Activated CD4-positive, alpha-beta memory T cell treated with anti-CD3 and anti-CD28 coated beads for 36 hours (primary cell): ENCODE data around the gene AKAP1. TPM values are rescaled to one million over a fixed set of nuclear protein-coding genes. Genes with fewer than 3 reads are reported as not detected.
"Not testable (repeated sequence)": the region's sequence is repeated elsewhere in the genome, so short reads cannot be mapped to it uniquely, and the experiment has no call there.

Source experiments
- CTCF ChIA-PET: fragments of 350-600 bp; sonication (Branson Sonifier 250); formaldehyde crosslinking; loops from one replicate; lab custom pipeline; 2021; ENCODE audit warnings: antibody characterized with exemption, inconsistent platforms; lab: Charles Lee
- POLR2A ChIA-PET: fragments of 350-600 bp; sonication (Branson Sonifier 250); formaldehyde crosslinking; loops from one replicate; lab custom pipeline; 2021; ENCODE audit warnings: antibody characterized with exemption; lab: Charles Lee
- DNase-seq: peaks from one replicate; pipeline ENCODE4 v3.0.0-alpha.2; 2020
- H3K27ac Mint-ChIP-seq: one replicate; pipeline ENCODE4 v1.8.0; 2021; ENCODE audit warnings: mixed read lengths
- H3K27me3 Mint-ChIP-seq: one replicate; pipeline ENCODE4 v1.8.0; 2021; ENCODE audit warnings: mixed read lengths
- H3K36me3 Mint-ChIP-seq: one replicate; pipeline ENCODE4 v1.8.0; 2021; ENCODE audit warnings: mixed read lengths
- H3K4me1 Mint-ChIP-seq: one replicate; pipeline ENCODE4 v1.8.0; 2021; ENCODE audit warnings: low read depth, mixed read lengths
- H3K4me3 Mint-ChIP-seq: one replicate; pipeline ENCODE4 v1.8.0; 2021; ENCODE audit warnings: mild to moderate bottlenecking, mixed read lengths
- H3K9me3 Mint-ChIP-seq: one replicate; pipeline ENCODE4 v1.8.0; 2021; ENCODE audit warnings: mixed read lengths
- intact Hi-C: fragments of 100-400 bp; cut with micrococcal nuclease; formaldehyde crosslinking; loops from one replicate; pipeline ENCODE4 v1.15.1; 2023
- total RNA-seq, 2 experiments: library from RNA; stranded (reverse); gene quantifications; one replicate each; pipeline ENCODE4 v1.2.3, GENCODE V29; 2021

The AKAP1 gene
- total RNA-seq, 2 experiments from 2014 or later, result 24.5 to 30.8 TPM

DNA sequence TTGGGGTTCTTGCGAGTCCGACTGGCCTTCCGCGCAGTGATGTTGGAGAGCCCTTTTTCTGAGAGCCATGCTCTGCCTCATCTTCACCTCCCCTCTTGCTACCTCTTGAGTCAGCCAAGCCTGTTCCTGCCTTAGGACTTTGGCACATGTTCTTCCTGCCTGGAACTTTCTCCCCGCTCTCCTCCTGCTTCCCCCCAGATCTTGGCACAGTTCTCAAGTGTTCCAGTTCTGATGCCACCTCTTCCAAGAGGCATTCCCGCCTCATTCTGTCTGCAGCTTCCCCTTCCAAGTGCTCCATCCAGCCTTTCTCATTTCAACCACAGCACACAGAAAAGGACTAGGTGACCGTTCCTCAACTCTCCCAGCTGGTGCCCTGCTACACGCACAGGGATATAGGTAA is 7.7 kb downstream of the AKAP1 start:
- no peaks in the 10 kb centered on the region for H3K27me3 Mint-ChIP-seq
- H3K4me1 Mint-ChIP-seq, result peaks cover 15% of the 10 kb centered on the region
- H3K36me3 Mint-ChIP-seq, result no peaks in the 10 kb centered on the region
- intact Hi-C loops, result no loop called here
- POLR2A ChIA-PET, result no interaction called here
- no peaks in the 10 kb centered on the region for H3K9me3 Mint-ChIP-seq
- DNase-seq, result no peak
- no peak overlapping the region for H3K27ac Mint-ChIP-seq
- CTCF ChIA-PET, result no interaction called here
- H3K4me3 Mint-ChIP-seq, result no peak overlapping the region

GRCh38 chr17:57096472-57097202 is 11.6 kb downstream of the AKAP1 start:
- intact Hi-C loops, result no loop called here
- CTCF ChIA-PET, result no interaction called here
- H3K4me1 Mint-ChIP-seq, result peaks cover 7% of the 10 kb centered on the region
- H3K27me3 Mint-ChIP-seq, result no peaks in the 10 kb centered on the region
- H3K9me3 Mint-ChIP-seq, result no peaks in the 10 kb centered on the region
- no peak for DNase-seq
- POLR2A ChIA-PET, result no interaction called here
- H3K27ac Mint-ChIP-seq, result no peak overlapping the region
- no peak overlapping the region for H3K4me3 Mint-ChIP-seq
- H3K36me3 Mint-ChIP-seq, result no peaks in the 10 kb centered on the region

- peaks cover 9% of the 10 kb centered on the region for H3K4me1 Mint-ChIP-seq
- ChIA-PET POLR2A (interaction anchor here (1.0 kb wide), 1 partner anchor 13 kb away, joined by 4 read pairs; the partner anchor contains the start of gene AKAP1), CTCF (no interaction called here)
- H3K9me3 Mint-ChIP-seq, result no peaks in the 10 kb centered on the region
- H3K27me3 Mint-ChIP-seq, result no peaks in the 10 kb centered on the region
- no peak overlapping the region for H3K4me3 Mint-ChIP-seq
- no peak for DNase-seq
- intact Hi-C loops, result no loop called here
- H3K36me3 Mint-ChIP-seq, result no peaks in the 10 kb centered on the region
- no peak overlapping the region for H3K27ac Mint-ChIP-seq
Measured at GRCh38 chr17:57097832-57098421, 12.9 kb downstream of the AKAP1 start.

- Mint-ChIP-seq H3K27me3 (no peaks in the 10 kb centered on the region), H3K4me1 (peaks cover 7% of the 10 kb centered on the region), H3K9me3 (no peaks in the 10 kb centered on the region), H3K4me3 (no peak overlapping the region), H3K27ac (no peak overlapping the region), H3K36me3 (no peaks in the 10 kb centered on the region)
- POLR2A ChIA-PET, result no interaction called here
- CTCF ChIA-PET, result no interaction called here
- intact Hi-C loops, result no loop called here
- no peak for DNase-seq
Measured at GRCh38 chr17:57099165-57099564, 14.1 kb downstream of the AKAP1 start.

DNA sequence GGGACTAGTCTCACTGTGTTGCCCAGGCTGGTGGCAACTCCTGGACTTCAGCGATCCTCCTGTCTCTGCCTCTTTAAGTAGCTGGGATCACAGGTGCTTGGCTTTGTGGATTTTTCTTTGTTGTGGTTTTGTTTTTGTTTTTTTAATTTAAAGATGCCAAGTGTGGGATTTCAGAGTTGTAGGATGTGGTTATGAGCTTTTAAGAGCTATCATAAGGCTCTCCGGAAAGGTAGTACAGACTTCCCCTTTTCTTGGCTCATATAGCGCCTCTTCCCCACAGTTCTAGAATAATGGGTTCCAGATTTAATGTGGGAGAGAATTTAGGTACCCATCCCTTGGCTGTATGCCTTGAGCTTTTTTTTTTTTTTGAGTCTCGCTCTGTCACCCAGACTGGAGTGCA is 17.1 kb downstream of the AKAP1 start:
- Mint-ChIP-seq H3K36me3 (peaks cover 3% of the 10 kb centered on the region), H3K4me1 (peaks cover 7% of the 10 kb centered on the region), H3K27ac (no peak overlapping the region), H3K27me3 (no peaks in the 10 kb centered on the region), H3K9me3 (no peaks in the 10 kb centered on the region), H3K4me3 (no peak overlapping the region)
- intact Hi-C loops, result no loop called here
- no peak for DNase-seq
- CTCF ChIA-PET, result interaction anchor here (0.6 to 0.7 kb wide), 2 partner anchors 13 to 17 kb away, joined by 3 read pairs; no protein-coding TSS in a partner anchor
- POLR2A ChIA-PET, result interaction anchor here (0.6 kb wide), 1 partner anchor 39 kb away, joined by 5 read pairs; no protein-coding TSS in a partner anchor

GRCh38 chr17:57102660-57103059 is 17.6 kb downstream of the AKAP1 start:
- H3K36me3 Mint-ChIP-seq, H3K4me3 Mint-ChIP-seq, intact Hi-C loops, H3K27me3 Mint-ChIP-seq, H3K4me1 Mint-ChIP-seq, H3K9me3 Mint-ChIP-seq, DNase-seq, H3K27ac Mint-ChIP-seq: not testable (repeated sequence)
- ChIA-PET POLR2A (interaction anchor here (0.6 kb wide), 1 partner anchor 40 kb away, joined by 5 read pairs; no protein-coding TSS in a partner anchor), CTCF (interaction anchor here (0.6 to 0.7 kb wide), 2 partner anchors 13 to 17 kb away, joined by 3 read pairs; no protein-coding TSS in a partner anchor)

DNA sequence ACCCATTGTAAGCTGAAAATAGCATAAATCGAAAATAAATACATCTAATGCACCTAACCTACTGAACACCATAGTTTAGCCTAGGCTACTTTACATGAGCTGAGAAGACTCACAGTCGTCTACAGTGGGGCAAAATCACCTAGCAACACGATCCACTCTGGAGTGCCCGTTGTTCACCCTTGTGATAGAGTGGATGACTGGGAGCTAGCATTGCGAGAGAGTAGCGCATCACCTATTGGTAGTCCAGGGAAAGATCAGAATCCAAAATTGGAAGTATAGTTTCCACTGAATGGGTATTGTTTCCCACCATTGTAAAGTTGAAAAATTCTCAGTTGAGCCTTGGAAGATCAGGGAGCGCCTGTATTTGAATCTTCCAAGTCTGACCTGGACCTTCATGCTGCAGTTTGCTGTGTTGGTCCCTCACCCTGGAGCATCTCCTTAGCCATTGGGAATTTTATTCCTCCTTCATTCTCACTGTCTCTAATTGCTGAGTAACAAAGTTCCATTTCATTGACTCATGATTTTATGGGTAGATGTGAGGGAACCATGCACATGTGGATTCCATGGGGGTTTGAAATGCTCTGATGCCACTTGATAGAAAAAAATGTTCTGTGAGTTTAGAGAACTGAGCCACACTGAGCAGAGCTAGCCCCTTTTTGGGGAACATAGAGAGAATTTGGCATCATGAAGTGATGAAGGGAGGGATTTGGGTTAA is 19.6 kb downstream of the AKAP1 start:
- no peak for DNase-seq
- H3K4me3 Mint-ChIP-seq, result no peak overlapping the region
- H3K27me3 Mint-ChIP-seq, result no peaks in the 10 kb centered on the region
- H3K27ac Mint-ChIP-seq, result no peak overlapping the region
- H3K36me3 Mint-ChIP-seq, result peaks cover 3% of the 10 kb centered on the region
- ChIA-PET CTCF (interaction anchor here (0.6 kb wide), 1 partner anchor 94 kb away, joined by 4 read pairs; no protein-coding TSS in a partner anchor), POLR2A (no interaction called here)
- H3K4me1 Mint-ChIP-seq, result peaks cover 7% of the 10 kb centered on the region
- intact Hi-C loops, result no loop called here
- no peaks in the 10 kb centered on the region for H3K9me3 Mint-ChIP-seq

GRCh38 chr17:57105591-57105990 is 20.5 kb downstream of the AKAP1 start:
- CTCF ChIA-PET, result interaction anchor here (1.5 kb wide), 1 partner anchor 24 kb away, joined by 4 read pairs; no protein-coding TSS in a partner anchor
- intact Hi-C loops, result no loop called here
- no peak overlapping the region for H3K4me3 Mint-ChIP-seq
- no peak overlapping the region for H3K27ac Mint-ChIP-seq
- peaks cover 7% of the 10 kb centered on the region for H3K4me1 Mint-ChIP-seq
- no peaks in the 10 kb centered on the region for H3K27me3 Mint-ChIP-seq
- no peak for DNase-seq
- peaks cover 3% of the 10 kb centered on the region for H3K36me3 Mint-ChIP-seq
- H3K9me3 Mint-ChIP-seq, result no peaks in the 10 kb centered on the region
- POLR2A ChIA-PET, result no interaction called here

- Mint-ChIP-seq H3K27ac (no peak overlapping the region), H3K4me3 (no peak overlapping the region), H3K9me3 (no peaks in the 10 kb centered on the region), H3K4me1 (peaks cover 7% of the 10 kb centered on the region), H3K36me3 (peaks cover 3% of the 10 kb centered on the region), H3K27me3 (no peaks in the 10 kb centered on the region)
- CTCF ChIA-PET, result interaction anchor here (1.5 kb wide), 2 partner anchors 20 to 23 kb away, joined by 3 to 4 read pairs; no protein-coding TSS in a partner anchor
- POLR2A ChIA-PET, result no interaction called here
- DNase-seq, result no peak
- intact Hi-C loops, result no loop called here
Measured at GRCh38 chr17:57106107-57106835, 21.2 kb downstream of the AKAP1 start.

DNA sequence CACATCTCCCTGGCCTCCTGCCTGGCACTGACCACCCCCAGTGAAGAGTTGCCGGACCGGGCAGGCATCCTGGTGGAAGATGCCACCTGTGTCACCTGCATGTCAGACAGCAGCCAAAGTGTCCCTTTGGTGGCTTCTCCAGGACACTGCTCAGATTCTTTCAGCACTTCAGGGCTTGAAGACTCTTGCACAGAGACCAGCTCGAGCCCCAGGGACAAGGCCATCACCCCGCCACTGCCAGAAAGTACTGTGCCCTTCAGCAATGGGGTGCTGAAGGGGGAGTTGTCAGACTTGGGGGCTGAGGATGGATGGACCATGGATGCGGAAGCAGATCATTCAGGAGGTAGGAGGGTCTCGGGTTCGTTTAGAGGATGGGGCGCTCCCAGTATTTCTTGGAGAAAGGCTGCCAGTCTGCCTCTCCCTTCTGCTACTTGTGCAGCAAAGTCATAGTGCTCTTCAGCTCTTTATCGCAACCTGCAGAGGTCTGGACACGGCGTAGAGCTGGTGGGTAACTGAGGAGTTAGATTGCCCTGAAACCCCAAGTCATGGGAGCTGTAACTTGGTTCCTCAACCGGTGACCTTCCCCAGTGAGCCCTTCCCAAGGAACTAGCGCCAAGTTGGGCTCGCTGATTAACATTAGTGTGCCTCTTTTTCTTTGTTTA is 21.9 kb downstream of the AKAP1 start:
- intact Hi-C loops, result no loop called here
- Mint-ChIP-seq H3K27me3 (no peaks in the 10 kb centered on the region), H3K4me1 (peaks cover 2% of the 10 kb centered on the region), H3K27ac (no peak overlapping the region), H3K9me3 (no peaks in the 10 kb centered on the region), H3K4me3 (no peak overlapping the region), H3K36me3 (peaks cover 3% of the 10 kb centered on the region)
- ChIA-PET POLR2A (no interaction called here), CTCF (interaction anchor here (1.5 kb wide), 2 partner anchors 21 to 23 kb away, joined by 3 to 4 read pairs; no protein-coding TSS in a partner anchor)
- no peak for DNase-seq

DNA sequence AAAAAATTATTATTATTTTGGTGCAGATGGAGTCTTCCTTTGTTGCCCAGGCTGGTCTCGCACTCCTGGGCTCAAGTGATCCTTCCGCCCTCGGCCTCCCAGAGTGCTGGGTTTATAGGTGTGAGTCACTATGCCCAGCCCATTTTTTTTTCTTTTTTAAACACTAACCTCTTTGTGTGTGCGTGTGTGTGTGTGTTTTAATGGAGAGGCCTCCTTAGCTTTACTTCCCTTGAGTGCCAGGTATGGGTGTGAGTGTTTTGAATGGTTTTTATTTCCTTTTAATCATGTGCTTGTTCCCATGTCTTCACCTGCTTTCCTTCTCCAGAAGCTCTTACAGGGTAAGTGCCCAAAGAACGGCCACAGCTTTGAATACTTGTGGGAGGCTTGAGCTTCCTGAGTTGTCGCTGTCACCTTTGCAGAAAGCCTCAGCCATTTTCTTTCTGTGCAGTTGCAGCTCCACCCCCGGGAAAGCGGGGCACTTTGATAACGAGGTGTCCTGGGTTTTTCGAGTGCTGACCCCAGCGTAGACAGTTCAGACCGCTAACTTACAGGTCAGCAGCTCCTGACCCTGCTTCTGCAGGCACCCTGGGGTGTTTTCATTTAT is 22.6 kb downstream of the AKAP1 start:
- Mint-ChIP-seq H3K9me3 (no peaks in the 10 kb centered on the region), H3K4me1 (no peaks in the 10 kb centered on the region), H3K27me3 (no peaks in the 10 kb centered on the region), H3K27ac (no peak overlapping the region), H3K36me3 (peaks cover 7% of the 10 kb centered on the region), H3K4me3 (no peak overlapping the region)
- POLR2A ChIA-PET, result no interaction called here
- DNase-seq, result no peak
- CTCF ChIA-PET, result interaction anchor here (1.5 kb wide), 1 partner anchor 21 kb away, joined by 3 read pairs; no protein-coding TSS in a partner anchor
- intact Hi-C loops, result no loop called here
